ENCODE measurements around the gene SHOX.

DNA sequence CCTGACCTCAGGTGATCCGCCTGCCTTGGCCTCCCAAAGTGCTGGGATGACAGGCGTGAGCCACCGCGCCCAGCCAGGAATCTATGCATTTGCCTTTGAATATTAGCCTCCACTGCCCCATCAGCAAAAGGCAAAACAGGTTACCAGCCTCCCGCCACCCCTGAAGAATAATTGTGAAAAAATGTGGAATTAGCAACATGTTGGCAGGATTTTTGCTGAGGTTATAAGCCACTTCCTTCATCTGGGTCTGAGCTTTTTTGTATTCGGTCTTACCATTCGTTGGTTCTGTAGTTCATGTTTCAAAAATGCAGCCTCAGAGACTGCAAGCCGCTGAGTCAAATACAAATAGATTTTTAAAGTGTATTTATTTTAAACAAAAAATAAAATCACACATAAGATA, 44.2 kb upstream of the SHOX start:
- TF ChIP-seq POLR2A (IDR thresholded peaks at IDR 0.05), result no peak
- TF ChIP-seq, protein P1, sequence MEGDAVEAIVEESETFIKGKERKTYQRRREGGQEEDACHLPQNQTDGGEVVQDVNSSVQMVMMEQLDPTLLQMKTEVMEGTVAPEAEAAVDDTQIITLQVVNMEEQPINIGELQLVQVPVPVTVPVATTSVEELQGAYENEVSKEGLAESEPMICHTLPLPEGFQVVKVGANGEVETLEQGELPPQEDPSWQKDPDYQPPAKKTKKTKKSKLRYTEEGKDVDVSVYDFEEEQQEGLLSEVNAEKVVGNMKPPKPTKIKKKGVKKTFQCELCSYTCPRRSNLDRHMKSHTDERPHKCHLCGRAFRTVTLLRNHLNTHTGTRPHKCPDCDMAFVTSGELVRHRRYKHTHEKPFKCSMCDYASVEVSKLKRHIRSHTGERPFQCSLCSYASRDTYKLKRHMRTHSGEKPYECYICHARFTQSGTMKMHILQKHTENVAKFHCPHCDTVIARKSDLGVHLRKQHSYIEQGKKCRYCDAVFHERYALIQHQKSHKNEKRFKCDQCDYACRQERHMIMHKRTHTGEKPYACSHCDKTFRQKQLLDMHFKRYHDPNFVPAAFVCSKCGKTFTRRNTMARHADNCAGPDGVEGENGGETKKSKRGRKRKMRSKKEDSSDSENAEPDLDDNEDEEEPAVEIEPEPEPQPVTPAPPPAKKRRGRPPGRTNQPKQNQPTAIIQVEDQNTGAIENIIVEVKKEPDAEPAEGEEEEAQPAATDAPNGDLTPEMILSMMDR (IDR thresholded peaks at IDR 0.05), result no peak
